Activated CD8-positive, alpha-beta memory T cell treated with anti-CD3 and anti-CD28 coated beads, Interleukin-2, amount 50 U/mL, for 4 hours (primary cell): ENCODE data around the gene RAB5B.
A peak's percentile ranks its signal among the peaks of the same experiment; 100 is the strongest.

Experiments used
- DNase-seq: peaks from one replicate; pipeline ENCODE4 v3.0.0-alpha.2; 2020

RAB5B gene, protein sequence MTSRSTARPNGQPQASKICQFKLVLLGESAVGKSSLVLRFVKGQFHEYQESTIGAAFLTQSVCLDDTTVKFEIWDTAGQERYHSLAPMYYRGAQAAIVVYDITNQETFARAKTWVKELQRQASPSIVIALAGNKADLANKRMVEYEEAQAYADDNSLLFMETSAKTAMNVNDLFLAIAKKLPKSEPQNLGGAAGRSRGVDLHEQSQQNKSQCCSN

GRCh38 chr12:55973599-55974307 is at the start of gene RAB5B:
TSS of gene RAB5B (plus strand) at chr12:55974078. CDS start at chr12:55986961, 12,883 bp downstream.
- DNase-seq, result peak; percentile 94

DNA sequence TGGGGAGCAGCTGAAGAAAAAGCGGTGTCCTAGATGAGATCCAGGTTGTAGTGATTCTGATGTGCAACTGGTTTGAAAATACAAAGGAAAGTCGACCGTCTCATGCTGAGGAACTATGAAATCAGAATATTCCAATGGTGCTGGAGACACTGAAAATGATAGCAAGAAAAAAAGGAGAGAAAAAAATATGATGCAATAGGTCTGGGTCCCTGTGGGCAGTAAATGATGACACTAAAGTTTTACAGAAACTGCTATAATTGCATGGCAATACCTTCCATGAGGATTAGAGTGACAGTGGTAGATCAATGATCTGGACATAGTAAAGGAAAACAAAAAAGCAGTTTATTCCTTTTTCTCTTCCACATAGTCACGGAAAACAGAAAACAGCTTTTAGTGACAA is 48.5 kb upstream of the RAB5B start:
- no peak for DNase-seq

DNA sequence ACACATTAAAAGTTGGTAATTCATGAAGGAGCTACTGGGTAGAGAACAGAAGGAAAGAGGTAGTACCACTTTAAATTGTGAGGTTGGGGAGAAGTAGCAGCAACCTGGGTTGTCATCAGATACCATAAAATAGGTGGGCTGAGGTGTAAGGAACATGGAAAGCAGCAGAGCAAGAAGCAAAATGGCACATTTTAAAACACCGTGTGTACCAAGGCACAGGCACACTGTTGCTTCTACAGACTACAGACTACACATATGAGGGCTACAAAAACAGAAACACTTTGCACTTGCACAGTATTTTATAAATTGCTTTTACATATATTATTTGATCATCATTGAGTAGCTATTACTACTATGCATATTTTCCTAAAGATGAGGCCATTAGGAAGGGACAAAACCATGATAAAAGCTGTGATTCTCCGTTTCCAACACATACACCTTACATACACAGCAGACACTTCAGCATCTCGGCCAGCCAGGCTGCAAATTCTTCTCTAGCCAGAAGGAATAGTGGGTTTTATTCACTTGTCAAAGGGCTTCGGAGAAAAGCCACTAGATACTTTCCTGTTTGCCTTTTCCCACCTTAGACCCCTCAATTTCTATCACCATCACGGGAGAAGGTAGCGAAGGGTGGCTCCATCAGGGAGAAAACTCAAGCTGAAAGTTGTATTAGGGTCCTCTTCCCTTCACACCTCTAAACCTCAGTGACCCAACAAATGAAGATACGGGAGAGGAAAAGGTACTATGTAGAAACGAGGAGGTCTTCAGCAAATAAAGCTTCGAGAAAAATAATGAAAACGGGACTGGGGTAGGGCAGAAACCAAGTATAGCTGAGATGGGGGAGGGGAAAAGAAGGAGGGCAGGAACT is 47.8 kb upstream of the RAB5B start:
- DNase-seq, result no peak

- DNase-seq, result peak; percentile 84
Observed at GRCh38 chr12:55926738-55927587, 46.9 kb upstream of the RAB5B start.

DNA sequence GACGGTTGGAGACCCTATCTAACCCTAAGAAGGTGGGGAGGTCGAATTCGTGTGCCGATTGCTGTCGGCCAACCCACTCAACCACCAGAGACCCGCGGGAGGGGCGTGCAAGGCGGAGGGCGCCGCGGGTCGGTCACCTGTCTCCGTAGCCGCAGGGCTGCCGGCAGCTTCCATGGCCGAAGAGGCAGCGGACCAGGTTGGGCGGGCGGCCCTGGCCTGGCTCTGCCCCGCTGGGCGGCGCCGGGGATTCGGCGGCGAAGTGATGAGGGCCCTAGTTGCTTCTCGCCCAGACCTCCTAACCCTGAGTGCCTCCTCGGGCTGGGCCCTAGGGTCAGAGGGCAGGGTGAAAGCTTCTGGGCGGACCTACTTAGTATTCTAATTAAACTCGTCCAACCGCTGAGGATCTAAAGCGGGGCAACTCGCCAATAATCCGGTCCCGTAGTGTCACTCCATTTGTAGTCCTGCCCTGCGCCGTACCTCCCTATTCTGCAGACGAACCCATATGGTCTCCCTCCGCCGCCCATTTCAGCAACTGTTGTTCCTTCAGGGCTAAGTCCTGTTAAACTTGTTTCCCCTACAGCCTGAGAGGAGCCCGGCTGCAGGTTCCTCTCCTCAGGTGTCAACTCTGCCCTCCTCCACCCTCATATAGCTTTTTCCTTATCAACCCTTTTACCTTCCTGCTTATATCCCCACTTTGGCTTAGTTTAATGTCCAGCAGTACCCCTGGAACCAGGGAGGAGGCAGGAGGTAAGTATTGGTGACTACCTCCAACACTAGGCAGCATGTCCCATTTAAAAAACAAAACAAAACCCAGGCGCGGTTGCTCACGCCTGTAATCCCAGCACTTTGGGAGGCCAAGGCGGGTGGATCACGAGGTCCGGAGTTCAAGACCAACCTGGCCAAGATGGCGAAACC is 46.0 kb upstream of the RAB5B start, which contains the start of gene PYM1:
Gene PYM1 (minus strand): TSS at position 307 of the 915 bp plus-strand sequence. CDS start 133 bp downstream, at position 174.
- DNase-seq, result peak; percentile 51

DNA sequence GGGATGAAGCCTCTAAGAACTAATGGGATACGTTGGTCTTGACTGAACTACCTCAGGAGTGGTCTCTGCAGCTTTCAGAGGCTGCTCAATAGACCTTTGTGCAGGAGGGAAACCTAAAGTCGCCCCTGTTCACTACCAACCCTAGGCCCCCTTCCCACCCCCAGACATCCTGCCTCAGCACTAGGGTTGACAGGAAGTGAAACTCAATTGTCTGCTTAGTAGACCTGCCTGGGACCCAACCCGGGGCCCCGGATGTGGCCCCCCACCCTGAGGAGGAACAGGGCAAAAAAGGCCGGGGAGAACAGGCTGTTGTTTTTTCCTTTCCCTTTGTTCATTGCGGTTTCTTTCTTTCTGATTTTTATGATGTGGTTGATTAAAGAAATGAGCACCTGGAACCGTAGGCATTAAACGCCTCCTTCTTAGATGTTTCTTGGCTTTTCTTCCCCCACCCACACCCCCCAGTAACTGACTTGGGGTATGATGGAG is 44.5 kb upstream of the RAB5B start:
- DNase-seq, result peak; percentile 81

DNA sequence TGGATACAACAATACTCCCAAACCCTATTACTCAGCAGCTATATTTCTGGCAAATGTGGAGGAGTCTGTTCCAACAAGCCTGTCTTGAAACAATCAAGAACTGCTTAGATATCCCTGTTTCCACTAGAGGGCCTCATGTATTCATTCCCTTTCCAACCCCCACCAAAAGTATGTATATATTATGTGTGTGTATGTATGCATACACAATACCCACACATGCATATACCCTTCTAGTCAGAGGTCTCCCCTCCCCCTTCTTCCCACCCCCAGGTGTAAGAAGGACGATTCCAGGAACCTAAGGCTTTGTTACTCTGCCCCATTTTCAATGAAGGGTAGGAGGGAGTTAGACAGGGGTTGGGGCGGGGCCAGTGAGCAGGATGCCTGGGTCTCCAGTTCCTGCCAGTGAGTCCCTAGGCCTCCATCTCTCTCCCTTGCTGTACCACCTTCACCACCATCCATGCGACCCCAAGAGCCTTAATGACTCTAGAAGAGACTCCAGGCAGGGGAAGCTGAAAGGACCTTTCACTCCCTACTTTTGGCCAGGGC is 43.0 kb upstream of the RAB5B start, which contains the start of gene DGKA:
Gene DGKA (plus strand): TSS at position 392 of the 546 bp plus-strand sequence. CDS start 5,342 bp downstream, outside the sequence.
- peak; percentile 64 for DNase-seq

GRCh38 chr12:55931317-55931779 is 42.5 kb upstream of the RAB5B start:
- no peak for DNase-seq

GRCh38 chr12:55931780-55932550 is 41.9 kb upstream of the RAB5B start:
- peak; percentile 37 for DNase-seq

GRCh38 chr12:55932551-55932910 is 41.3 kb upstream of the RAB5B start:
- DNase-seq, result peak; percentile 44

DNA sequence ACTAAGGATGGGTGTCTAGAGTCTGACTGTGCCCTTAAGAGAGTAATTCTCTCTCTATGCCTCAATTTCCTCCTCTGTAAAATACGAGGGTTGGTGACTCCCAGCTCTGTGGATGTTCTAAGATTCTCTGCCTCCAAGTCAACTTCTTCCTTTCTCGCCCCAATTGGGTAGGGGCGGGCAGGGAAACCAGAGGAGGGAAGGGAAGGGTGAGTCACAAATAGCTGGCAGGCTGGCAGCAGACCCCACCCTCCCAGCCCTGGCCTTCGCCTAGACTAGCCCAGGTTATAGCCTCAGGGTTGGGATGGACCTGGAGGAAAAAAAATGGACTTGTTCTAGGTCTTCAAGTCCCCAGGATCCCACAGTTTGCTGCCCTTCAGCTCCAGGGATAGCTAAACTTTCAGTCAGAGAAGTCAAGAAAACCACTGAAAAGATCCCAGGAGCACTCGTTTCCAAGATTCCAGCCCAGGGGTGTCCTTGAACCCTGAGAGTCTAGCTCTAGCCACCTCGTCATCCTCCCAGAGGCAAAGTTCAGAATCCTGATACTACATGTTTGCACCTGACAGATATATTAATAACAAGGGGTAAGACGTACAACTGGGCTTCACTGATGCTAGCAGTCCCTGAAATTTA is 40.6 kb upstream of the RAB5B start:
- no peak for DNase-seq

DNA sequence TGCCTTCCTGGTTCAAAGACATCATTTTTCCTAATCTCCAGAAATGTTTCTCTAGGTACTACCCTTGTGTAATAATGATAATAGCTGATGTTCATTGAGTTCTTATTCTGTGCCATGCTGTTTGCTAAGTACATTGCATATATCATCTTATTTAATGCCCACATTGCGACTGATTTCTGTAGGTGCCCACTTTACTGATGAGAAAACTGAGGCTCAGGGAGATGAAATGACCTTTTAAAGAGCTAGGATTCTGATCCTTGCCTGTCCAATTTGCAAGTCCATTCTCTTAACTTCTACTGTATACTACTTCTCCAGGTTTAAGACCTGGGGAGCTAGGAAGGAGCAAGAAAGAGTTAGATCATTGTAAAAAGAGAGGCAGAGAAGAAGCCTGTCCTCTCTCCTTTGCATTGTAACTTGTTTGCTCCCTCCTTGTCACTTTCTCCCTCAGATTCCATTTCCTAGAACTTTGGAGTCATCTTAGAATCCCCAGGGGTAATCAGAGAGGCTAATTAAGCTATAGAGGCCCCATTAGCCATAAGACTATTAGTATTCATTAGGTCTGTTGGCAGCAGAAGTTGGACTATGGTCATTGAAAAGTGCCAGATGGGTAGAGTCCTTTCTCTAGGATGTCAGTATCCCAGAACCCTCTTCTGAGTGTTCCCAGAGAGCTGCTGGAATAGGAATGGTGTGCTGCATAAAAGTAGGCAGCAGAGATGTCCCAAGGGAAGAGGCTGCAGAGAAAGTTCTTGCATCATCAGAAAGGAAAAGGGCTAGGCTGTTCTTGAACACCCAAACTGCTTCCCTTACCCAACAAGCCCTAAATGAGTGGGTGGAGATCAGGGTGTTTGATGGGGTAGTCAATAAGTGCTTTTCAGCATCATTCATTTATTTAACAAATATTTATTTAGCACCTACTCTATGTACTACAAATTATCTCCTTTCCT is 39.8 kb upstream of the RAB5B start:
- DNase-seq, result no peak

- no peak for DNase-seq
Observed at GRCh38 chr12:55934773-55935172, 39.1 kb upstream of the RAB5B start.

- peak; percentile 50 for DNase-seq
Observed at GRCh38 chr12:55935738-55936151, 38.1 kb upstream of the RAB5B start.

- DNase-seq, result no peak
Observed at GRCh38 chr12:55937981-55938380, 35.9 kb upstream of the RAB5B start.

GRCh38 chr12:55938826-55939501 is 34.9 kb upstream of the RAB5B start:
- DNase-seq, result no peak

- DNase-seq, result peak; percentile 84
Observed at GRCh38 chr12:55940065-55940732, 33.7 kb upstream of the RAB5B start.
